K562 (cell line): ENCODE data around the gene SIGLEC11. TPM values are rescaled to one million over a fixed set of nuclear protein-coding genes. Genes with fewer than 3 reads are reported as not detected.
A peak's percentile ranks its signal among the peaks of the same experiment; 100 is the strongest.

Experiments
- BDP1 ChIP-seq: IDR thresholded peaks from 3 replicates; pipeline ENCODE4 v1.6.1; 2011; ENCODE audit not compliant: insufficient read length, insufficient read depth
- BRF1 ChIP-seq: IDR thresholded peaks from 3 replicates; pipeline ENCODE4 v1.6.1; 2011; ENCODE audit warnings: borderline replicate concordance, mild to moderate bottlenecking; ENCODE audit not compliant: insufficient read length; ENCODE audit errors: extremely low read depth
- GATA2 ChIP-seq: sonication (generic); formaldehyde crosslinking; IDR thresholded peaks from 2 replicates; pipeline ENCODE4 v1.4.0; 2020; ENCODE audit warnings: mild to moderate bottlenecking, missing genetic modification reagents
- NFRKB ChIP-seq: fragments of 450-650 bp; IDR thresholded peaks from 2 replicates; pipeline ENCODE4 v1.6.1; 2016; ENCODE audit warnings: low read depth
- PHF21A ChIP-seq: fragments of 450-650 bp; IDR thresholded peaks from 2 replicates; pipeline ENCODE4 v1.6.1; 2017; ENCODE audit warnings: low read depth, borderline replicate concordance
- PTTG1 ChIP-seq: fragments of 450-650 bp; IDR thresholded peaks from 2 replicates; pipeline ENCODE4 v1.6.1; 2016; ENCODE audit warnings: low read depth, mild to moderate bottlenecking, missing genetic modification characterization, missing compliant biosample characterization
- SAFB ChIP-seq: fragments of 200-400 bp; formaldehyde crosslinking; IDR thresholded peaks from 2 replicates; pipeline ENCODE4 v1.6.1; 2017; ENCODE audit warnings: low read depth, low read length, borderline replicate concordance
- SMARCE1 ChIP-seq: fragments of 450-650 bp; IDR thresholded peaks from 2 replicates; pipeline ENCODE4 v1.7.1; 2016; ENCODE audit warnings: mild to moderate bottlenecking
- STAG1 ChIP-seq: sonication (generic); formaldehyde crosslinking; IDR thresholded peaks from 2 replicates; pipeline ENCODE4 v1.5.0; 2020; ENCODE audit warnings: missing genetic modification reagents, borderline replicate concordance
- TAF9B ChIP-seq: fragments of 450-650 bp; IDR thresholded peaks from 2 replicates; pipeline ENCODE4 v1.6.1; 2018; ENCODE audit warnings: mild to moderate bottlenecking; ENCODE audit not compliant: partially characterized antibody
- XRCC5 ChIP-seq: fragments of 200-400 bp; formaldehyde crosslinking; IDR thresholded peaks from 2 replicates; pipeline ENCODE4 v1.6.1; 2017; ENCODE audit warnings: low read depth, mild to moderate bottlenecking, low read length
- ZKSCAN3 ChIP-seq: fragments of 250-450 bp; sonication (Bioruptor Pico); IDR thresholded peaks from 2 replicates; pipeline ENCODE4 v1.4.0; 2020
- ZNF778 ChIP-seq: fragments of 450-650 bp; formaldehyde crosslinking; IDR thresholded peaks from 2 replicates; pipeline ENCODE4 v1.4.0; 2020; ENCODE audit warnings: mild to moderate bottlenecking, moderate library complexity
- polyA plus RNA-seq, 8 experiments: library from polyadenylated mRNA; depleted of rRNA in 4 of 8; stranded (reverse) in 5 of 8; unstranded in 3 of 8; fragments of >200 nt; fragmentation: Nextera tagmentation in 2 of 8; fragmentation: Illumina TruSeq in 1 of 8; extraction: Ambion mirVana in 2 of 8; extraction: Trizol in 1 of 8; gene quantifications; 2 replicates each; pipeline versions ENCODE4 v1.2.1 to v1.2.3, GENCODE V29; 2011 to 2014; ENCODE audit warnings: inconsistent platforms in 1 of 8, missing spikeins in 1 of 8
- total RNA-seq, 7 experiments: library from RNA; depleted of rRNA in 6 of 7; stranded (reverse); fragments of >200 nt in 6 of 7; fragmentation: Illumina TruSeq in 2 of 7; extraction: Trizol in 2 of 7; gene quantifications; 2 replicates each; pipeline versions ENCODE4 v1.2.1 to v1.2.3, GENCODE V29; 2011 to 2021; ENCODE audit warnings: low replicate concordance in 1 of 7
- TF ChIP-seq, protein P1 (sequence below), 2 experiments: fragments of 450-650 bp; IDR thresholded peaks; 2 replicates each; pipeline ENCODE4 v1.6.1; 2018; ENCODE audit warnings: mild to moderate bottlenecking in 2 of 2, low read depth in 1 of 2; ENCODE audit not compliant: partially characterized antibody in 2 of 2
- TF ChIP-seq, protein P2 (sequence below): fragments of 450-650 bp; IDR thresholded peaks from 2 replicates; pipeline ENCODE4 v1.6.1; 2014; ENCODE audit warnings: low read depth, mild to moderate bottlenecking, moderate library complexity, borderline replicate concordance
- TF ChIP-seq, protein P3 (sequence below): sonication (generic); formaldehyde crosslinking; IDR thresholded peaks from 2 replicates; pipeline ENCODE4 v1.8.1; 2023; ENCODE audit warnings: missing genetic modification reagents, mild to moderate bottlenecking, borderline replicate concordance
- TF ChIP-seq, protein P4 (sequence below), 2 experiments: IDR thresholded peaks; 2 replicates each; pipeline ENCODE4 v1.6.1; 2011; ENCODE audit warnings: borderline replicate concordance in 1 of 2, control low read depth in 1 of 2, low read depth in 1 of 2, low read length in 1 of 2, mild to moderate bottlenecking in 1 of 2, mixed read lengths in 1 of 2, moderate library complexity in 1 of 2; ENCODE audit not compliant: insufficient read depth in 1 of 2, insufficient read length in 1 of 2, poor library complexity in 1 of 2, severe bottlenecking in 1 of 2; ENCODE audit errors: extremely low read depth in 1 of 2

Gene SIGLEC11
- total and polyA plus RNA-seq, 9 of the 15 experiments (the other 6 are each of a cell fraction or from before 2014, with no cell fraction given), result not detected

DNA sequence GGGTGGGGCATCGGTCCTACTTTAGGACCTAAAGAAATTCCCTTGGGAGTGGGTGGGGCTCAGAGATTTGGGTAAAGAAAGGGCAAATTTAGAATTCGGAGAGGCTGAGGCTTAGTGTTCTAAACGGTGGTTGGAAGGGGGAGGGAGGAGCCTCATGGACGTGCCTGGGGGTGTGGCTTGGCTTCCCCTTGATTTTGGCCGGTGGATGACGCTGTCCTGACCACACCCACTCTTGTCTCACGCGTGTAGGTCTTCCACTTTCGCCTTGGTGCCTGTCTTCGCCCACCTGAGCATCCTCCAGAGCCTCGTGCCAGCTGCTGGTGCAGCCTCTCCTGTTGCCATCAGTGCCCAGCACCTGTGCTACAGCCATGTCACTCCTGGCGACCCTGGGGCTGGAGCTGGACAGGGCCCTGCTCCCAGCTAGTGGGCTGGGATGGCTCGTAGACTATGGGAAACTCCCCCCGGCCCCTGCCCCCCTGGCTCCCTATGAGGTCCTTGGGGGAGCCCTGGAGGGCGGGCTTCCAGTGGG is 30.4 kb downstream of the SIGLEC11 start (continued):
- TF ChIP-seq, protein P1, sequence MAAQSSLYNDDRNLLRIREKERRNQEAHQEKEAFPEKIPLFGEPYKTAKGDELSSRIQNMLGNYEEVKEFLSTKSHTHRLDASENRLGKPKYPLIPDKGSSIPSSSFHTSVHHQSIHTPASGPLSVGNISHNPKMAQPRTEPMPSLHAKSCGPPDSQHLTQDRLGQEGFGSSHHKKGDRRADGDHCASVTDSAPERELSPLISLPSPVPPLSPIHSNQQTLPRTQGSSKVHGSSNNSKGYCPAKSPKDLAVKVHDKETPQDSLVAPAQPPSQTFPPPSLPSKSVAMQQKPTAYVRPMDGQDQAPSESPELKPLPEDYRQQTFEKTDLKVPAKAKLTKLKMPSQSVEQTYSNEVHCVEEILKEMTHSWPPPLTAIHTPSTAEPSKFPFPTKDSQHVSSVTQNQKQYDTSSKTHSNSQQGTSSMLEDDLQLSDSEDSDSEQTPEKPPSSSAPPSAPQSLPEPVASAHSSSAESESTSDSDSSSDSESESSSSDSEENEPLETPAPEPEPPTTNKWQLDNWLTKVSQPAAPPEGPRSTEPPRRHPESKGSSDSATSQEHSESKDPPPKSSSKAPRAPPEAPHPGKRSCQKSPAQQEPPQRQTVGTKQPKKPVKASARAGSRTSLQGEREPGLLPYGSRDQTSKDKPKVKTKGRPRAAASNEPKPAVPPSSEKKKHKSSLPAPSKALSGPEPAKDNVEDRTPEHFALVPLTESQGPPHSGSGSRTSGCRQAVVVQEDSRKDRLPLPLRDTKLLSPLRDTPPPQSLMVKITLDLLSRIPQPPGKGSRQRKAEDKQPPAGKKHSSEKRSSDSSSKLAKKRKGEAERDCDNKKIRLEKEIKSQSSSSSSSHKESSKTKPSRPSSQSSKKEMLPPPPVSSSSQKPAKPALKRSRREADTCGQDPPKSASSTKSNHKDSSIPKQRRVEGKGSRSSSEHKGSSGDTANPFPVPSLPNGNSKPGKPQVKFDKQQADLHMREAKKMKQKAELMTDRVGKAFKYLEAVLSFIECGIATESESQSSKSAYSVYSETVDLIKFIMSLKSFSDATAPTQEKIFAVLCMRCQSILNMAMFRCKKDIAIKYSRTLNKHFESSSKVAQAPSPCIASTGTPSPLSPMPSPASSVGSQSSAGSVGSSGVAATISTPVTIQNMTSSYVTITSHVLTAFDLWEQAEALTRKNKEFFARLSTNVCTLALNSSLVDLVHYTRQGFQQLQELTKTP (IDR thresholded peaks at IDR 0.05; ENCODE audit: low read depth in 1 of 2, partially characterized antibody in 2 of 2), result peak; percentile 20 to 42
- TF ChIP-seq GATA2 (CRISPR knock-in tag) (no peak), TAF9B (no peak), SMARCE1 (no peak), ZKSCAN3 (CRISPR knock-in tag) (no peak), STAG1 (CRISPR knock-in tag) (no peak), XRCC5 (no peak), BRF1 (no peak), PTTG1 (tag) (no peak), BDP1 (no peak), PHF21A (no peak), NFRKB (no peak), ZNF778 (CRISPR knock-in tag) (no peak), SAFB (no peak)
- TF ChIP-seq, protein P2, sequence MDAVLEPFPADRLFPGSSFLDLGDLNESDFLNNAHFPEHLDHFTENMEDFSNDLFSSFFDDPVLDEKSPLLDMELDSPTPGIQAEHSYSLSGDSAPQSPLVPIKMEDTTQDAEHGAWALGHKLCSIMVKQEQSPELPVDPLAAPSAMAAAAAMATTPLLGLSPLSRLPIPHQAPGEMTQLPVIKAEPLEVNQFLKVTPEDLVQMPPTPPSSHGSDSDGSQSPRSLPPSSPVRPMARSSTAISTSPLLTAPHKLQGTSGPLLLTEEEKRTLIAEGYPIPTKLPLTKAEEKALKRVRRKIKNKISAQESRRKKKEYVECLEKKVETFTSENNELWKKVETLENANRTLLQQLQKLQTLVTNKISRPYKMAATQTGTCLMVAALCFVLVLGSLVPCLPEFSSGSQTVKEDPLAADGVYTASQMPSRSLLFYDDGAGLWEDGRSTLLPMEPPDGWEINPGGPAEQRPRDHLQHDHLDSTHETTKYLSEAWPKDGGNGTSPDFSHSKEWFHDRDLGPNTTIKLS, result no peak
- TF ChIP-seq, protein P3, sequence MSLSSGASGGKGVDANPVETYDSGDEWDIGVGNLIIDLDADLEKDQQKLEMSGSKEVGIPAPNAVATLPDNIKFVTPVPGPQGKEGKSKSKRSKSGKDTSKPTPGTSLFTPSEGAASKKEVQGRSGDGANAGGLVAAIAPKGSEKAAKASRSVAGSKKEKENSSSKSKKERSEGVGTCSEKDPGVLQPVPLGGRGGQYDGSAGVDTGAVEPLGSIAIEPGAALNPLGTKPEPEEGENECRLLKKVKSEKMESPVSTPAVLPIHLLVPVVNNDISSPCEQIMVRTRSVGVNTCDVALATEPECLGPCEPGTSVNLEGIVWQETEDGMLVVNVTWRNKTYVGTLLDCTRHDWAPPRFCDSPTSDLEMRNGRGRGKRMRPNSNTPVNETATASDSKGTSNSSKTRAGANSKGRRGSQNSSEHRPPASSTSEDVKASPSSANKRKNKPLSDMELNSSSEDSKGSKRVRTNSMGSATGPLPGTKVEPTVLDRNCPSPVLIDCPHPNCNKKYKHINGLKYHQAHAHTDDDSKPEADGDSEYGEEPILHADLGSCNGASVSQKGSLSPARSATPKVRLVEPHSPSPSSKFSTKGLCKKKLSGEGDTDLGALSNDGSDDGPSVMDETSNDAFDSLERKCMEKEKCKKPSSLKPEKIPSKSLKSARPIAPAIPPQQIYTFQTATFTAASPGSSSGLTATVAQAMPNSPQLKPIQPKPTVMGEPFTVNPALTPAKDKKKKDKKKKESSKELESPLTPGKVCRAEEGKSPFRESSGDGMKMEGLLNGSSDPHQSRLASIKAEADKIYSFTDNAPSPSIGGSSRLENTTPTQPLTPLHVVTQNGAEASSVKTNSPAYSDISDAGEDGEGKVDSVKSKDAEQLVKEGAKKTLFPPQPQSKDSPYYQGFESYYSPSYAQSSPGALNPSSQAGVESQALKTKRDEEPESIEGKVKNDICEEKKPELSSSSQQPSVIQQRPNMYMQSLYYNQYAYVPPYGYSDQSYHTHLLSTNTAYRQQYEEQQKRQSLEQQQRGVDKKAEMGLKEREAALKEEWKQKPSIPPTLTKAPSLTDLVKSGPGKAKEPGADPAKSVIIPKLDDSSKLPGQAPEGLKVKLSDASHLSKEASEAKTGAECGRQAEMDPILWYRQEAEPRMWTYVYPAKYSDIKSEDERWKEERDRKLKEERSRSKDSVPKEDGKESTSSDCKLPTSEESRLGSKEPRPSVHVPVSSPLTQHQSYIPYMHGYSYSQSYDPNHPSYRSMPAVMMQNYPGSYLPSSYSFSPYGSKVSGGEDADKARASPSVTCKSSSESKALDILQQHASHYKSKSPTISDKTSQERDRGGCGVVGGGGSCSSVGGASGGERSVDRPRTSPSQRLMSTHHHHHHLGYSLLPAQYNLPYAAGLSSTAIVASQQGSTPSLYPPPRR (CRISPR knock-in tag), result no peak
- TF ChIP-seq, protein P4, sequence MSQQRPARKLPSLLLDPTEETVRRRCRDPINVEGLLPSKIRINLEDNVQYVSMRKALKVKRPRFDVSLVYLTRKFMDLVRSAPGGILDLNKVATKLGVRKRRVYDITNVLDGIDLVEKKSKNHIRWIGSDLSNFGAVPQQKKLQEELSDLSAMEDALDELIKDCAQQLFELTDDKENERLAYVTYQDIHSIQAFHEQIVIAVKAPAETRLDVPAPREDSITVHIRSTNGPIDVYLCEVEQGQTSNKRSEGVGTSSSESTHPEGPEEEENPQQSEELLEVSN (IDR thresholded peaks at IDR 0.05; ENCODE audit: borderline replicate concordance in 1 of 2, extremely low read depth in 1 of 2, insufficient read depth in 1 of 2, insufficient read length in 1 of 2, low read depth in 1 of 2, low read length in 1 of 2, poor library complexity in 1 of 2, severe bottlenecking in 1 of 2), result no peak
